Left hindlimb (tissue), 1 donor: ENCODE results near the gene GLRX3.
"Not testable (repeated sequence)": the region's sequence is repeated elsewhere in the genome, so short reads cannot be mapped to it uniquely, and the experiment has no call there.

Experiments
- DNase-seq: peaks from one replicate; pipeline ENCODE4 v3.0.0-alpha.2; 2018

GLRX3 gene

DNA sequence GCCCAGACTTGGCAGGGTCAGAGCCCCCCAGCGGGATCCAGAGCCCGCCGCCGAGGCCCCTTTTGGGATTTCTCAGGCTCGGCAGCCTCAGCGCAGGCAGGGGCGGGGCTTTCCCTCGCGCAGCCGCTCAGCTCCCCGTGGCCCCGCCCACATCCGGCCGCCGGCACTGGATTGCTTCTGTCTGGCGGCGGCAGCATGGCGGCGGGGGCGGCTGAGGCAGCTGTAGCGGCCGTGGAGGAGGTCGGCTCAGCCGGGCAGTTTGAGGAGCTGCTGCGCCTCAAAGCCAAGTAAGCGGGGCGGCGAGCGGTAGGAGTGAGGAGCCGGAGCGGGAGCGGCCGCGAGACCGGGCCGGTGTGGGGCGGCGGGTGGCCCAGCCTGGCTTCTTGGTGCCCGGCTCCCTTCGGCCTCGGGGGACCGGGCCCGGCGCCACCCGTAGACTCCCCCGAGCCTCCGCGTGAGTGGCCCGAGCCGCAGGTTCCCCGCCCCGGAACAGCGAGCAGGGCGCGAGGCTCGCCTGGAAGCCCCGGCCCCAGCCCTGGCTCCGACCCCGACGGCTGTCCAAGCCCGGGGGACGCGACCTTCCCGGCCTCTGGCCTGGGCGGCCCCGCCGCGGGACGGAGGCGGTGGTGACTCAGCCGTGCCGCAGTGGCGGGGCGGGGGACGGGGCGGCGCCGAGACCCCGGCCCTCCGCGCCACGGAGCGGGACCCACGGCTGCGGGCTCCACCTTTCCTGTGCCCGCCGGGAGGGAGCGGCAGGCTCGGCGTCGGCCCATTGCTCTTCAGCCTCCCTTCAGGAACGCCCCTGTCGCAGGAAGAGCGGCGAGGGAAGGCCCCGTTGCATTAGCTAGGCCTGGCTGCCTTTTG lies at the start of gene GLRX3:
GLRX3 (plus strand) TSS at position 166 of the 864 bp plus-strand sequence; CDS start at position 196, 30 bp downstream.
- peak; percentile 92 for DNase-seq

DNA sequence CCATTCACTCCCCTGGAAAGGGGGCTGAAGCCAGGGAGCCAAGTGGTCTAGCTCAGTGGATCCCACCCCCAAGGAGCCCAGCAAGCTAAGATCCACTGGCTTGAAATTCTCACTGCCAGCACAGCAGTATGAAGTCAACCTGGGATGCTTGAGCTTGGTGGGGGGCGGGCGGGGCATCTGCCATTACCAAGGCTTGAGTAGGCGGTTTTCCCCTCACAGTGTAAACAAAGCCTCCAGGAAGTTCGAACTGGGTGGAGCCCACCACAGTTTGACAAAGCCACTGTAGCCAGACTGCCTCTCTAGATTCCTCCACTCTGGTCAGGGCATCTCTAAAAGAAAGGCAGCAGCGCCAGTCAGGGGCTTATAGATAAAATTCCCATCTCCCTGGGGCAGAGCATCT lies 45.6 kb upstream of the GLRX3 start:
- DNase-seq = not testable (repeated sequence)

DNA sequence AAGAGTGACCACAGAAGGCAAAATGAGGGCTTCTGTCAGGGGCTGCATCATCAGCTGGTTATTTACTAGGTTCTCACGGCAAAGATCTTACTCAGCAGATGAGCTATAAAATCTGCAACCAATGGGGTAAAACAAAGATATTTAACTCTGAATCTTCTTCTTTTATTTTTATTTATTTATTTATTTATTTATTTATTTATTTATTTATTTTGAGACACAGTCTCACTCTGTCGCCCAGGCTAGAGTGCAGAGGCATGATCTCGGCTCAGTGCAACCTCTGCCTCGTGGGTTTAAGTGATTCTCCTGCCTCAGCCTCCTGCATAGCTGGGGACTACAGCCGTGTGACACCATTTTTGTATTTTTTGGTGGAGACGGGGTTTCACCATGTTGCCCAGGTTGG lies 36.8 kb upstream of the GLRX3 start:
- DNase-seq = no peak

DNA sequence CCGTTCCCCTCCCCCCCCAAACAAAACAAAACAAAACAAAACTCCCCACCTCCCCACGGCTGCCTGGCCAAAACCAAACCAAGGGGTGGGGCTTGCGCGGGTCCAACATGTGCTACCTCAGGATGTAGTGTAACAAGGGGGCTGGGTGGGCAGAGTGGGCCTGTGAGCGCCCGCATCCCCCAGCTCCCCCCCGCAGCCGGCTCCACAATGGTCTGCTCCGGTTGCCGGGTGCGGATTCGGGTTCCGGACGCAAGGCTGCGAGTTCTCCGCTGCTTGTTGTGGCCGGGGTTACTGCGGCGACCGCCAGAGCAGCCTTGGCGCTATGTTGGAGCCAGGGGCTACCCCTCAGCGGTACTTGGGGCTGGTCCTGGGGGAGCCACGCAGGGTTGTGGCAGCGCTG lies 30.5 kb upstream of the GLRX3 start:
- DNase-seq = no peak

DNA sequence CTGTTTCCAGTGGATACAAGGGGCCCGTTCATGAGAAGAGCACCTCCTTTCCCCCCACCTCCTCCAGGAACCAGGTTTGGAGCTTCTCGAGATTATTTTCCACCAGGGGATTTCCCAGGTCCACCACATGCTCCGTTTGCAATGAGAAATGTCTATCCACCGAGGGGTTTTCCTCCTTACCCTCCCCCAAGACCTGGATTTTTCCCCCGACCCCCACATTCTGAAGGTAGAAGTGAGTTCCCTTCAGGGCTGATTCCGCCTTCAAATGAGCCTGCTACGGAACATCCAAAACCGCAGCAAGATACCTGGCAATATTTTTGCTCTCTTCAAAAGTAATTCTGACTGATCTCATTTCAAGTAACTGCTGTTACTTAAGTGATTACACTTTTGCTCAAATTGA lies 28.0 kb upstream of the GLRX3 start:
- DNase-seq = not testable (repeated sequence)

DNA sequence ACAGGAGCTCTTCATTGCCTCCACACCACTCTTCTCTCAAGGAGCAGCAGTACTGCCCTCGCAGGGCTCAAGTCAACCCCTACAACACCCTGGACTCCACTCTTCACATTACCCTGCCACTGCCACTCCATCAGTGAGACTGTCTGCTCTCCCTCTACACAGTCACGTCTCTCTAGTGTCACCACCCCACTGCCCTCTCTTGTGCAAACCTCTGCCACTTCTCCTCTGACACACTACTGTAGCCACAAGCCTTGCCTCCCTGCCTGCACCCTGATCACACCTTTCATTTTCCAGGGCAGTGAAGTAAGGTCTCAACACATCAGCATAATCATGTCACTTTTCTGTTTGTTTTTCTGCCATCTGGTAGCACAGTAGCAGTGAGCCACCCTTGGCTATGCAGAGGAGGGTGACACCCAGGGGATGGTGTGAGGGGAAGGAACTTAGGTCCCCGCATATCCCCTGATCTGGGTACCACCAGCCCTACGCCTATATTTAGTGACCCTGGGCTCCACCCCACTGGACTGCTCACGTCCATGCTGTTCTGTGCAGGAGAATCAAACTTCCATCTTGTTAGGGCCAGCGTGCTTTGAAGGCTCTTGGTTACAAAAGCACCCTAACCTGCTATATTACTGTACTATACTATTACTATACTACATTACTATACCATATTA lies 27.1 kb upstream of the GLRX3 start:
- no peak for DNase-seq

DNA sequence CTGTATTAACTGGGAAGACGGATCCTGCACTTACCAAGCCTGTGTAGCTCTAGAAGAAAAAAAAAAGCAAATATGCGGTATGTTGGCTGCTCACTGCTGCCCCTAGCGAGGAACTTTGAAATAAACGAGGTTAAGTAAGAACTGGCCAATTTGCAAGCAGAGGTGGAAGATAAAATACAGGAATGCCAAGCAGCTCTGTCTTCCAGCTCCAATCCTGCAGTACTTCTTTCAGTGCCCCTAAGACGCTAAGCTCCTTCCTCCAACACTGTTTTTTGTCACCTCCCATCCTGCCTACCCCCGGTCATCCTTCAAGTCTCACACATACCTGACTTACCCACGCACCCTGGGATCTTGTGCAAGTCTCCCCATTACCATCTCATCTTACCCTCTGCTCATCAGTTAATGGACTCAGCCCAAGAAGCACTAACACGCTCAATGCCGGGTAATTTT lies 26.4 kb upstream of the GLRX3 start:
- DNase-seq = peak; percentile 83

DNA sequence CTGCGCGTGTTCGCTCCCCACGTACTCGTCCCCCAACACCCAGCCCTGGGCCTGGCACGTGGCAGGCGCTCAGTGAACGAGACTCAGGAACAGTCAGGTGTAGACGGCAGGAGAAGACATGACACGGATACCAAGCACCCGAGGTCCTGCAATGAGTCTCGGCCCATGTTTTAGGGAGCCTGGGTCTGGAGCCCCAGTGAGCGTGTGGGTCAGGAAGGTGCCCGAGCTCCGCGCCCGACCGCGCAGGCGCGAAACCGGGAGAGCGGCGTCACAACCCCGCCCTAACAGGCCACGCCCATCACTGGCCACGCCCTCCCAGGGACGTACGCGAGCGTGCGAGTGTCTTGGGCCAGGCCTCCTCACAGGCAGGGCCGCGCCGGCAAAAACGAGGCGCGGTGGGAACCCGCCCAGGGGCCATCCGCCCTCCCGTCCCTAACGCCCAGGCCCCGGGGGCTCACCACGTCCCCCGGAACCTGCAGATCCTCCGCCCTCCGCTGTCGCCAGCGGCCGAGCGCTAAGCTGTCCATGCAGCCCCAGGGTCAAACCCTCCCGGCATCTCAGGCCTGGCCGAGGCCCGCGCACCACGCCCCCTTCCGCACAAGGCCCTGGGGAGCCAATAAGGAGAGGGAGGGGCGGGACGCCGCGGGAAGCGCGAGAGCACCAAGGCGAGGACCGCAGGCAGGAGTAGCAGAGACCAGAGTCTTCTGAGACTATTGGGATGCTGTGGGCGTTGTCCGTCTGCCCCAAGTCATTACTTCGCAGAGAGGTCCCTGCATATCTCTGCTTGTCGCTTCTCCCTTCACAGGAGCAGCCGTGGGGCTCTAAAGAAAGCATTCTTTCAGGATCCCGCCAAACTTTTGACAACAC lies 25.7 kb upstream of the GLRX3 start, which contains the start of gene C10orf143:
C10orf143 (minus strand) TSS at position 585 of the 867 bp plus-strand sequence; CDS start at position 527, 58 bp downstream.
- DNase-seq = peak; percentile 99

DNA sequence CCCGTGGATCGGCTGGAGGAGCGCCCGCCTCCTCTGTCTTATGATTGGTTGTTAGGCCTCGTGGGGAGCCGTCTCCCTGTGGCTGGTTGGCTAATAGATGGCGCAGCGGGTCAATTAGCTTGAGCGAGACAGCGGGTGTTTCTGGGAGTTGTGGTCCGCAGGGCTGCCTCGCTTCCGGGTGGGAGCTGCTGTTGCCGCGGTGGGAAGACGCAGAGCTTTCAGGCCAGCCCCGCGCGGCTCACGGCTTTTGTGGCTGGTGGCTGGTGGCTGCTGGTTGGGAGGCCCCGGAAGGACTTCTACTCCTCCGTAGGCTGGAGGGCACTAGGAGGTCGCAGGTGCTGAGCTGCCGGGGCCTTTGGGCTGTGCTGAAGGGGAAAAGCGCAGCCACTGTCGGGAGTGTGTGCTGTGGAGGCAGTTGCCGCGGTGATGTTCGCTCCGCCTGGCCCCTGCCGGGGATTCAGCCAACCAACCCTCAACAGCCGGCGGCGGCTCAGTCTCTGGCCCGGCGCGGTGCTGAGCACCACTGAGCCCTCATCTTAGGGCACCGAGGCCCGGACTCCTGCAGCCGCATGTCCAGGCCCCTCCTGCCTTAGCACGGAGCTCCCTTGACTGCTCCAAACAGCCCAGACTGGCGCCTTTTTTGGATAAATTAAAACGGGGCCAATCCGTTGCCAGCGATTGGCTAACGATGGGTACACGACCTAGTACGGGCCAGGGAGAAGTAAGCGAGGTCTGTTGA lies 24.9 kb upstream of the GLRX3 start:
- DNase-seq = peak; percentile 98

DNA sequence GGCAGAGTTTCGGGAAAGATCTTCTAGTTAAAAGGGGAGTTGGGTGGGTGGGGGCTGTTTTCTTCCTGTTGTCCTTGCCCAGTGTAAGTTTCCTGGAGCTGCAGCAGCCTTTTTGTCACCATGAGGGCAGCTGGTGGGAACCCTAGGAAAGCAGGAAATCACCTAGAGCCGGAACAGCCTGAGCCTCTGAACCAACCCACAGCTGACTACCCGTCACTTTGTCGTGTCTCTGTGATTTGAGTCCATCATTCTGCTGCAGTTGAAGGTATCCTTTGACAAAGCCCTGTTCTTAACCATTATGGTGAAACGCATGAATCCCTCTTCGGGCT lies 24.4 kb upstream of the GLRX3 start:
- DNase-seq = no peak

DNA sequence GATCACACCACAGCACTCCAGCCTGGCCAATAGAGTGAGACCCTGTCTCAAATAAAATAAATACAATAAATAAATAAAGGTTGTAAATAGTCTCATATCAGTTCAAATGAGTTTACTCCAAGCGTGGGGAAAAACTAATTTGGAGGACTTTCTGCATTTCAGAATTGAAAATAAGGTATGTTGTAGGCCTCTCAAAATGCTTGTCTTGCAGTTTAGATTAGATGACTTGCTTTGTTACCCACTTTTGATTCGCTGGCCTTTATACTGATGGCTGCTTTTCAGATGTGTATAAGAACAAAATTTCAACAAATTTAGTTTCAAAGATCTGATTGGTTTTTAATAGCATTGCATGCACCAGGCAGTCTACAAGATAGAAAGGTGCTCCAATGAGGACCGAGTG lies 23.4 kb upstream of the GLRX3 start:
- DNase-seq = no peak

DNA sequence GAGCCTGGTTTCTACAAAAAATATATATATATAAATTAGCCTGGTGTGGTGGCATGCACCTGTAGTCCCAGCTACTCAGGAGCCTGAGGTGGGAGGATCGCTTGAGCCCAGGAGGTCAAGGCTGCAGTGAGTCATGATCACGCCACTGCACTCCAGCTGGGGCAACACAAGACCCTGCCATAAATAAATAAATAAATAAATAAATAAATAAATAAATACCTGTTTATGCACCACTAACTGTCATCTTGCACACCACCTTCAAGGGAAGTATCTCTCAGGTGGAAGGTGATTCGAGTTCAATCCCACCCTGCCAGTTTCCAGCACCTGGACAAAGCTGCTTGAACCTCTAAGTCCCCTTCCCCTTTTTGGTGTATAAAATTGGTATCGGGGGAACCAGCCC lies 19.2 kb upstream of the GLRX3 start:
- DNase-seq = not testable (repeated sequence)

DNA sequence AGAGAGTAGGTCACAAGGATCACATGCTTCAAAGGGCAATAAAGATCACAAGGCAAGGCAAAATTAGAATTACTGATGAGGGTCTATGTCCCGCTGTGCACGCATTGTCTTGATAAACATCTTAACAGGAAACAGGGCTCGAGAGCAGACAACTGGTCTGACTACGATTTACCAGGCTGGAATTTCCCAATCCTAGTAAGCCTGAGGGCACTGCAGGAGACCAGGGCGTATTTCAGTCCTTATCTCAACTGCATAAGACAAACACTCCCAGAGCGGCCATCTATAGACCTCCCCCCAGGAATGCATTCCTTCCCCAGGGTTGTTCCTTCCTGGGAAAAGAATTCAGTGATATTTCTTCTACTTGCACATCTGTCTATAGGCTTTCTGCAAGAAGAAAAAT lies 18.7 kb upstream of the GLRX3 start:
- not testable (repeated sequence) for DNase-seq

DNA sequence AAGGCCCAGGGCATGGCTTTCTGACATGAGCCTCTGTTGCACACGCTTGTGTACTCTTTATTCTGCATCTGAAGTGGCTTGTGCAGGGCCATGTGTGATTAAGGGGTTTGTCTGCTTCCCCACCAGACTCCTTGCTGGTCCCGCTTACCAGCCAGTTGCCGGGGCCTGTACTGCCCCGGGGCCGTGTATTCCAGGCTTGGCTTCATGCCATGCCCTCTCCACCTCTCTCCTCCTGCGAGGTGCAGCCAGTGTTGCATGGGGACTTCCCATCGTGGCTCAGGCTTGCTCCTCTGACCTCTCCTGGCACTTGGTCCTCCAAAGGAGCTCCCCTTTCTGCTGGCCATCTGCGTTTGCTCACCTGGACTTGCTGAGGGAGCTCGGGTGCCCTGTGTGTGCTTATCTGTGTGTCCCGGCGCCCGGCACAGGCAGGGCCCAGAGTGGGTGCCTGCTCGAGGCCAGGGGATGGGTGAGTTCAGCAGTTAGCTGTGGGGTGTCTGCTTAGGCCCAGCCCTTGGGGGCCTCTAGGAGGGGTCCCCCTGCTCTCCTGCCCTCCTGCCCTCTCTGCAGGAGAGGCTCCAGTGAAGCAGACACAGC lies 14.6 kb upstream of the GLRX3 start:
- no peak for DNase-seq

DNA sequence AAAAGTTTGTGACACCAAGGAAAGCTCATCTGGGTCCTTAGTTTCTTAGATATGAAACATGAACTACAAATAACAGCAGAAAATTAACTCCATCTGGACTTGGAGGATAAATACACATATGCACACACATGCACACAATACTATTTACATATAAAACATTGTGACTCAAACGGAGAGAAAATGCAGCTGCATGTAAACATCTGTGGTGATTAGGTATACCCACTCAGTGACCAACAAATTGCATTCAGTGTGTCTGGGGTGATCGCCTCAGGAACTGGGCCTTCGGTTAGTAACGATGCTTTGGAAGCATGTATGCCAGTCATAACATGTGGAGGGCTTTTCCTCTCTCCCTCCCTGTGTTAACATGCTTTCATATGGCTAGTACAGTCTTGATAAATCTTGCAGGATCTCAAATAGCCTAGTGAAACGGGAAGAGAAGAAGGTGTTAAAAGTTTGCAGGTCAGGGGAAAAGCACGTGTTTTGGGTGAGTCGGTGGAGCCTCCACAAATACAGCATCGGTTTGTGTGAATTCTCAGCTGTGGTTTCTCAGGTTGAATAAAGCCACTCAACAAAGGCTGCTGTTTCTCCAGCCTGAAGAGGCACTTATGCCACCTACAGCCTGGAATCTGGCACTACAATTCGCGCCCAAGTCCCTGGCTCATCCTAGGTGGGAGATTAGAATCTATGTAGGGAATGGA lies 8.7 kb upstream of the GLRX3 start:
- peak; percentile 61 for DNase-seq

DNA sequence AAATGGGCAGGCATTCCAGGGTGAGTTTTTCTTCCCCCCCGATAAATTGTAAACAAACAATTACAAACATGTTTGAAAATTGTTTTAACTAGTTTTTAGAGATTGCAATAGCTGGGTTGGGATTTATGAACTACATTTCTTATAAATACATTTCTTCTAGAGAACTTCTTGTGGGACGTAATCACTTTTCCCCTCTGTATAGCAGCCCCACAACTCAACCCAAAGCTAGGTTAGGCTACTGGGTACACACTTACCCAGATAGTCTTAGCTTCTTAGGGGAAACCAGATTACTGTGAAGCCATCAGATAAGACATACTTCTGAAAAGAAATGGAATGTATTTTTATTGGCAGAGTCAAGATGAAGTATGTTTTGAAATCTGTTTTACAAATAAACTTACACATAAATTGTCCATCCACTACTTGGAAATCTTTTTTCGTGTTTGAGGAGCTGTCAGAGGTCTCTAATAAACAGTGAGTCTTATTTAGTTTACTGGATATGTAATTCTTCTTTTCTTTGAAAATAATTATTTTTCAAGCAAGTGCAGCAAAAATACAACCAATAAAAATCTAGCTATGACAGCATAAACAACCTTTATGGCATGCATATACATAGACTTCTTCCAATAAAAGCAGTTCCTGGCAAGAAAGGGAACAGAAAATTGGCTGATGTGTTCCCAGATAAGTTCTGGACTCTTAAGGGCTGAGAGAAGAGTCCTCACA lies 8.0 kb upstream of the GLRX3 start:
- no peak for DNase-seq

DNA sequence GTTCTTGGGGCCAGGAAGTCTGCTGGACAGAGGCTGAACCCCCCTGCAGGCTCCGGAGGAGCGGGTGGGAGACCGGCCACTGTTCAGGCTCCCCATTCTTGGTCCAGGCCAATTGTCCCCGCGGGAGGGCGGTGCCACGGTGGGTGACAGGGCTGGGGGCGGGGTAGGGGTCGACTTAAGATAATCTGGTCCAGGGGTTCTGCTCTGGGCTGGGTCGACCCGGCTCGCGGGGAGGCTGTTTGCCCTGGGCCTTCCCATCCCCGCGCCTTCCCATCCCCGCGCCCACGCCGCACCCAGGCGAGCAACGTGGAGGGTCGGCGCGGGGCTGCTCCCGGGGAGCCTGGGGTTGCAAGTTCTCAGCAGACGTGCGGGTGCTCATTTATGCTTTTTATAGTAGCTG lies 7.3 kb upstream of the GLRX3 start:
- no peak for DNase-seq

DNA sequence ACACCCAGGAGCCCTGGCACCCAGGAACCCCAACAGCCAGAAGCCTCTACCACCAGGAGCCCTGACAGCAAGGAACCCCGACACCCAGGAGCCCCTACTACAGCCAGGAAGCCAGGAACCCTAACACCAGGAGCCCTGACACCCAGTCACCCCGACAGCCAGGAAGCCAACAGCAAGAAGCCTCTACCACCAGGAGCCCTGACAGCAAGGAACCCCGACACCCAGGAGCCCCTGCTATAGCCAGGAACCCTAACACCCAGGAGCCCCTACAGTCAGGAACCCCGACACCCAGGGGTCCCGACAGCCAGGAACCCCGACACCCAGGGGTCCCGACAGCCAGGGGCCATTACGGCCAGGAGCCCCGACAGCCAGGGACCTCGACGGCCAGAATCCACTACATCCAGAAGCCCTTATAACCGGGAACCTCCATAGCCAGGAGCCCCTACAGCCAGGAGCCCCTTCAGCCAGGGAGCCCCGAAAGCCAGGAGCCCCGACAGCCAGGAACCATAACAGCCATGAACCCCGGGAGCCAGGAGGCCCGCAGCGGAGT lies 440 bp upstream of the GLRX3 start:
- DNase-seq = no peak

DNA sequence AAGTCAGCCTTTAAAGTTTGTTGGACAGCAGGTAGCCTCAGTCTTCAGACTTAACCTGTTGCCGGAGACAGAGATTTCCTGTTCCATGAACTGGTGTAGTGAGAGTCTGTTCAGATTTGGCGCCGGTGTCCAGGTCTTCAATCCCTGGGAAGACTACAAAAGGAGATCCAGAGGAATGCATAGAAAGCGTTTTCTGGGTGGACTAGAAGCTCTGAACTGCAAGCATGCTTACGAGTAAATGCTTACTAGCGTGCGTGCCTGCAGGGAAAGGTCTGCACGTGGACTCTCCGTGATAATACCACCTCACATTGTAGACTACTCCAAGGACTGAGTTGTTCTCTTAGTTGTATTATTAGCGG lies 878 bp downstream of the GLRX3 start:
- no peak for DNase-seq

DNA sequence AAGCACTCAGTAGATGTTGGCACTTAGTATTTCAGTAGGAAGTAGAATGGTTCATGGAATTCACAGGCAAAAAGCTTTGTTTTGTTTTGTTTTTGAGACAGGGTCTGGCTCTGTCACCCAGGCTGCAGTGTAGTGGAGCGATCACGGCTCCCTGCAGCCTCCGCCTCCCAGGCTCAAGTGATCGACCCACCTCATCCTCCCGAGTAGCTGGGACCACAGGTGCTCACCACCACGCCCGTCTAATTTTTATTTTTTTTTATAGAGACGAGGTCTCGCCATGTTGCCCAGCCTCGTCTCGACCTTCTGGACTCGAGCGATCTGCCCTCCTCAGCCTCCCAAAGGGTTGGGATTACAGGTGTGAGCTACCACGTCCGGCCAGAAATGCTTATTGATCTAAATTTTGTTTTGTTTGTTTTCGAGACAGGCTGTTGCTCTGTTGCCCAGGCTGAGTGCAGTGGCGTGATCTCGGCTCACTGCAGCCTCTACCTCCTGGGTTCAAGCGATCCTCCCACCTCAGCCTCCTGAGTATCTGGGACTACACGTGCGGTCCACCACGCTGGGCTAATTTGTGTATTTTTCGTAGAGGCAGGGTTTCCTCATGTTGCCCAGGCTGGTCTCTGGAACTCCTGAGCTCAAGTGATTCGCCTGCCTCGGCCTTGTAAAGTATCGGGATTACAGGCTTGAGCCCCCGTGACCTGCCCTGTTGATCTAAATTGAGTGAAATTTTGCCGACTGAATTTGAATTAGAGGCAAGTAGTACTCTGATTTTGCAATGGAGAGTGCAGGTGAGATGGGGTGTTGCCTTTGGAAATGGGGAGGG lies 1.7 kb downstream of the GLRX3 start:
- DNase-seq = no peak
